Uterus (tissue), 4 donors: ENCODE results near the gene ABCF2. TPM values are rescaled to one million over a fixed set of nuclear protein-coding genes. Genes with fewer than 3 reads are reported as not detected.

Experiments
- DNase-seq, 2 donors: peaks; one replicate each; pipeline ENCODE4 v3.0.0-alpha.2; 2019 to 2020
- H3K27ac ChIP-seq, 2 donors: fragments of 200-600 bp; sonication (generic); 1 replicate in 1 of 2; 2 replicates in 1 of 2; pipeline ENCODE4 v1.5.1; 2016 to 2018
- H3K27me3 ChIP-seq, 2 donors: fragments of 200-600 bp; sonication (generic); one replicate each; pipeline ENCODE4 v1.5.1; 2018 to 2019; ENCODE audit warnings: control low read depth in 1 of 2
- H3K36me3 ChIP-seq, 2 donors: fragments of 200-600 bp; sonication (generic); one replicate each; pipeline ENCODE4 v1.5.1; 2019; ENCODE audit warnings: control low read depth in 1 of 2
- H3K4me1 ChIP-seq, 2 donors: fragments of 200-600 bp; sonication (generic); one replicate each; pipeline ENCODE4 v1.5.1; 2018 to 2019; ENCODE audit warnings: control low read depth in 1 of 2
- H3K4me3 ChIP-seq, 2 donors: fragments of 200-600 bp; sonication (generic); 1 replicate in 1 of 2; 2 replicates in 1 of 2; pipeline ENCODE4 v1.5.1; 2018 to 2019; ENCODE audit warnings: mild to moderate bottlenecking in 1 of 2
- H3K9me3 ChIP-seq, 2 donors: fragments of 200-600 bp; sonication (generic); one replicate each; pipeline ENCODE4 v1.5.1; 2019; ENCODE audit warnings: control low read depth in 1 of 2
- POLR2A ChIP-seq, 2 donors: fragments of 450-650 bp; IDR thresholded peaks; one replicate each; pipeline ENCODE4 v1.6.1; 2016; ENCODE audit warnings: antibody characterized with exemption in 2 of 2, mild to moderate bottlenecking in 1 of 2, moderate library complexity in 1 of 2
- intact Hi-C: fragments of 100-400 bp; cut with DNase I; formaldehyde crosslinking; loops from one replicate; pipeline ENCODE4 v1.15.1; 2023; ENCODE audit warnings: low total_unique reads
- total RNA-seq, 4 donors: library from RNA; depleted of rRNA in 3 of 4; stranded (reverse); fragments of >200 nt in 3 of 4; gene quantifications; one replicate each; pipeline versions ENCODE4 v1.1.0 to v1.2.4, GENCODE V29; 2014 to 2023
- TF ChIP-seq, protein P1 (sequence below), 4 experiments: fragments of 200-600 bp in 2 of 4; fragments of 450-650 bp in 2 of 4; sonication (generic) in 2 of 4; IDR thresholded peaks; one replicate each; pipeline ENCODE4 v1.5.1; 2016 to 2019; ENCODE audit warnings: antibody characterized with exemption in 4 of 4, mild to moderate bottlenecking in 2 of 4, moderate library complexity in 1 of 4
- donor health status: DM: yes; HTN: yes; CAD: no.

The ABCF2 gene
- total RNA-seq, 4 donors from 2014 or later: 6.8 to 39.2 (median 37.7) TPM

GRCh38 chr7:151250181-151251132 lies 23.5 kb upstream of the ABCF2 start:
- TF ChIP-seq, protein P1, sequence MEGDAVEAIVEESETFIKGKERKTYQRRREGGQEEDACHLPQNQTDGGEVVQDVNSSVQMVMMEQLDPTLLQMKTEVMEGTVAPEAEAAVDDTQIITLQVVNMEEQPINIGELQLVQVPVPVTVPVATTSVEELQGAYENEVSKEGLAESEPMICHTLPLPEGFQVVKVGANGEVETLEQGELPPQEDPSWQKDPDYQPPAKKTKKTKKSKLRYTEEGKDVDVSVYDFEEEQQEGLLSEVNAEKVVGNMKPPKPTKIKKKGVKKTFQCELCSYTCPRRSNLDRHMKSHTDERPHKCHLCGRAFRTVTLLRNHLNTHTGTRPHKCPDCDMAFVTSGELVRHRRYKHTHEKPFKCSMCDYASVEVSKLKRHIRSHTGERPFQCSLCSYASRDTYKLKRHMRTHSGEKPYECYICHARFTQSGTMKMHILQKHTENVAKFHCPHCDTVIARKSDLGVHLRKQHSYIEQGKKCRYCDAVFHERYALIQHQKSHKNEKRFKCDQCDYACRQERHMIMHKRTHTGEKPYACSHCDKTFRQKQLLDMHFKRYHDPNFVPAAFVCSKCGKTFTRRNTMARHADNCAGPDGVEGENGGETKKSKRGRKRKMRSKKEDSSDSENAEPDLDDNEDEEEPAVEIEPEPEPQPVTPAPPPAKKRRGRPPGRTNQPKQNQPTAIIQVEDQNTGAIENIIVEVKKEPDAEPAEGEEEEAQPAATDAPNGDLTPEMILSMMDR (IDR thresholded peaks at IDR 0.05): no peak
- TF ChIP-seq POLR2A (IDR thresholded peaks at IDR 0.05): no peak
- DNase-seq: no peak
- Histone ChIP-seq H3K4me1 (peaks cover 0 to 36% of the 10 kb centered on the region in 2 donors), H3K27ac (peak overlapping the region; percentile 95 to 97), H3K4me3 (no peak overlapping the region), H3K36me3 (no peaks in the 10 kb centered on the region), H3K27me3 (no peaks in the 10 kb centered on the region), H3K9me3 (no peaks in the 10 kb centered on the region)
- intact Hi-C loops: no loop called here

DNA sequence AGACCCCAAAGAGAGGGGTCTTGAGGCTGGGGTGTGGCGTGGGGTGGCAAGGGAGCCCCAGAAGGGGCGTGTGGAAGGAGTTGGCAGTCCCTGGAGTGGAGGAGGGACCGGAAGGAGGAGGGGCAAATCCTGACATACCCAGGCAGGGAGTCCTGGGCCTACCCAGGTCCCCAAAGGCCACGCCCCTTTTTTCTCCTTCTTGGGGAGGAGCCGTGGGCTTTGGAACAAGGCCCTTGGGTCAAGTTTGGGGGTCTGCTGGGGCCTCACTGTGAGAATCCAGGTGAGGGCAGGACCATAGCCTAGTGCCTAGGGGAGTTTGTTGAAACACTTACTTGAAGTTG lies 22.7 kb upstream of the ABCF2 start:
- Histone ChIP-seq H3K27ac (peak overlapping the region; percentile 95 to 97), H3K4me1 (peaks cover 0 to 43% of the 10 kb centered on the region in 2 donors), H3K9me3 (no peaks in the 10 kb centered on the region), H3K36me3 (no peaks in the 10 kb centered on the region), H3K27me3 (no peaks in the 10 kb centered on the region), H3K4me3 (peak overlapping the region; percentile 61 to 78)
- peak; percentile 75 to 79 for DNase-seq
- intact Hi-C loops: loop anchor here (10.0 kb wide), 1 partner anchor 55 kb away; no protein-coding TSS in a partner anchor
- TF ChIP-seq, protein P1 (IDR thresholded peaks at IDR 0.05): no peak
- no peak for TF ChIP-seq POLR2A (IDR thresholded peaks at IDR 0.05)

- peak in 1 of 2 donors; percentile 65 for DNase-seq
- peak overlapping the region; percentile 61 to 78 for H3K4me3 ChIP-seq
- no peaks in the 10 kb centered on the region for H3K9me3 ChIP-seq
- intact Hi-C loops: loop anchor here (10.0 kb wide), 1 partner anchor 56 kb away; no protein-coding TSS in a partner anchor
- no peaks in the 10 kb centered on the region for H3K27me3 ChIP-seq
- peak overlapping the region; percentile 95 to 97 for H3K27ac ChIP-seq
- H3K4me1 ChIP-seq: peaks cover 0 to 44% of the 10 kb centered on the region in 2 donors
- TF ChIP-seq POLR2A (IDR thresholded peaks at IDR 0.05): peak in 1 of 2 donors; percentile 22
- TF ChIP-seq, protein P1 (IDR thresholded peaks at IDR 0.05): no peak
- no peaks in the 10 kb centered on the region for H3K36me3 ChIP-seq
These were observed 22.2 kb upstream of the ABCF2 start for GRCh38 chr7:151249034-151249731.

DNA sequence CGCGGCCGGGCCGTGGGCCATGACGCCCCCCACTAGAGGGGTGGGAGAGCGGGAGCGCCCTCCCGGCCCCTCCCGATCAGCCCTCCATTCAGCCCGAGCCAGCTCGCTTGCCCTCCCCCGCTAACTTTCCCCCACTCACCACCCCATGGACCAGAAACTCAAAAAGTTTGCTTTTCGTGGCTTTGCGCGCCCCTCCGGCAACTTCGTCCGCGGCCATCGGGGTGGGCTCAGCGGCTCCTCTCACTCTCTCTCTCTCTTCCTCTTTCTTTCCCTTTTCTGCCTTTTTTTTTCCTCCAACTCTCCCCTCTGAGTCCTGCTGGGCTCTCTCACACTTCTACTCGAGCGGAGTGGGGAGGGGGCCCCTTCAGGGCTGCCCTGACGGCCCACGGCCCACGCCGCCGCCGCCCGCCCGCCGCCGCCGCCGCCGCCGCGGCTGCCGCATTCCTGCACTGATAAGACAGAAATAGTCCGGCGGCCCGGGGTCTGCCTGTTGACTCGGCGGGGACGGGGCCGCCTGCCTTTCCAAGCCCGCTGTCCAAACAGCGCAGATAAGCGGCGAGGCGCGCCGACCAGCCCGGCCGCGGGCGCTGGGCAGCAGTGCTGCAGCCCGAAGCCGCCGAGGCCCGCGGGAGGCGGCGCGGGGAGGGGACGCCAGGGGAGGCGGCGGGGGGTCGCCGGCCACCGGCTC lies 21.5 kb upstream of the ABCF2 start, which contains the start of gene SMARCD3:
SMARCD3 (minus strand) TSS at position 349 of the 688 bp plus-strand sequence; CDS start at position 217, 132 bp downstream.
- DNase-seq: peak; percentile 64 to 74
- peak within 1 kb of the TSS; percentile 95 to 97 for H3K27ac ChIP-seq
- TF ChIP-seq, protein P1 (IDR thresholded peaks at IDR 0.05): no peak
- no peak for TF ChIP-seq POLR2A (IDR thresholded peaks at IDR 0.05)
- peak within 1 kb of the TSS; percentile 61 to 78 for H3K4me3 ChIP-seq
- intact Hi-C loops: loop anchor here (10.0 kb wide), 1 partner anchor 56 kb away; no protein-coding TSS in a partner anchor
- H3K4me1 ChIP-seq: peaks cover 0 to 44% of the 10 kb centered on the region in 2 donors
- no peaks in the 10 kb centered on the region for H3K36me3 ChIP-seq
- H3K27me3 ChIP-seq: no peaks in the 10 kb centered on the region
- no peaks in the 10 kb centered on the region for H3K9me3 ChIP-seq
